ENCODE results near the gene RGS7. TPM values are rescaled to one million over a fixed set of nuclear protein-coding genes. Genes with fewer than 3 reads are reported as not detected.
A peak's percentile ranks its signal among the peaks of the same experiment; 100 is the strongest.

The RGS7 gene
- total and polyA plus RNA-seq, 2 of the 8 experiments (the other 6 are each of a cell fraction or from before 2014, with no cell fraction given), result 1.6 to 3.0 TPM

DNA sequence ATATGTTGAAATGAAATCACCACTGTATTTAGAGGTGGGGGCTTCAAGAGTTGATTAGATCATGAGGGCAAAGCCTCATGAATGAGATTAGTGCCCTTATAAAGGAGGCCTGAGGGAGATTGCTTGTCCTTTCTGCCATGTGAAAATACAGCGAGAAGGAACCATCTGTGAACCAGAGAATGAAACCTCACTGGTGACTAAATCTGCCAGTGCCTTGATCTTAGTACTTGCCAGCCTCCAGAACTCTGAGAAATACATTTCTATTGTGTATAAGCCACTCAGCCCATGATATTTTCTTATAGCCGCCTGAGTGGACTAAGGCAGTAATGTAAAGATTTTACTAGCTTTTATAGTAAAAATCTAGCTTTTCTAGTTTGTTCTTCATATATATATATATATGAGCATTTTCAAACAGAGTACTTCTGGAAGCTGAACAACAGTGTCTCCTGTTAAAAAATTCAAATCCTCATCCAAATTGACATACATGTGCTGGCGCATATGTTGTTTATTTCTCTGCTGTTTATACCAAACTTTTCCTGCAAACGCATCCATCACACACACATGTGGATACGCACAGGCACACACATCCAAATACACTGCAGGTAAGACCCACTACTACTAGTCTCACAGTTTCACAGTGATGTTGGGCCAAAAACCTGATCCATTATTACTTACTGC lies 213.1 kb downstream of the RGS7 start:
- WGBS, 2 experiments (ENCODE audit: extremely low coverage in 1 of 2, insufficient coverage in 1 of 2, insufficient read length in 1 of 2, insufficient replicate concordance in 2 of 2, low coverage in 1 of 2, low lambda C conversion rate in 2 of 2, missing lambda C conversion rate in 1 of 2), result 88% methylated on average over 5 of the region's 5 CpGs; no CpG with 5 or more reads in 1 of the 2 experiments
- no peaks in the 10 kb centered on the region for H4K20me1 ChIP-seq (replicated peaks in 1 of 2; ENCODE audit: control insufficient read depth in 1 of 2, insufficient read depth in 2 of 2, low read length in 2 of 2)
- DNase-seq (ENCODE audit: low read depth in 1 of 2, low spot score in 2 of 2) (no peak), FAIRE-seq (no peak)
- H2BK120ac ChIP-seq (replicated peaks; ENCODE audit: low read depth, low read length), result no peak overlapping the region
- H3K79me1 ChIP-seq (ENCODE audit: low read depth, low read length), result no peaks in the 10 kb centered on the region
- H3K4ac ChIP-seq (replicated peaks; ENCODE audit: insufficient read length, low read depth, low read length), result no peak overlapping the region
- no peak overlapping the region for H3K4me2 ChIP-seq (ENCODE audit: insufficient read depth in 1 of 2, low read depth in 2 of 2, low read length in 2 of 2)
- no peak overlapping the region for H2AFZ ChIP-seq (ENCODE audit: low read length)
- ChIA-PET POLR2A (ENCODE audit: partially characterized antibody) (no interaction called here), CTCF (ENCODE audit: partially characterized antibody) (interaction anchor here (1.0 kb wide), 1 partner anchor 24 kb away, joined by 3 read pairs; no protein-coding TSS in a partner anchor)
- no peaks in the 10 kb centered on the region; a peak in 2 of 8 replicates for H3K36me3 ChIP-seq (ENCODE audit: control insufficient read depth in 2 of 4, insufficient read depth in 4 of 4, low read length in 3 of 4)
- no peak overlapping the region for H2BK15ac ChIP-seq (ENCODE audit: low read length)
- no peak overlapping the region for H4K8ac ChIP-seq (ENCODE audit: extremely low read depth, insufficient read depth, low read length)
- H3K9ac ChIP-seq (replicated peaks in 1 of 4; ENCODE audit: extremely low read depth in 1 of 4, low read depth in 3 of 4, low read length in 3 of 4), result no peak overlapping the region
- no peak overlapping the region for H3K4me3 ChIP-seq (ENCODE audit: extremely low read depth in 1 of 4, insufficient read depth in 2 of 4, low read depth in 3 of 4, low read length in 4 of 4)
- H3K9me3 ChIP-seq (ENCODE audit: insufficient read depth in 2 of 2, low read depth in 1 of 2, low read length in 1 of 2), result peaks cover 8 to 15% of the 10 kb centered on the region in 2 experiments
- no peak overlapping the region for H3K18ac ChIP-seq (ENCODE audit: extremely low read depth, low read length)
- no peak overlapping the region for H4K5ac ChIP-seq (ENCODE audit: insufficient read length, low read depth, low read length)
- H3K27me3 ChIP-seq (replicated peaks in 1 of 4; ENCODE audit: control insufficient read depth in 3 of 4, extremely low read depth in 1 of 4, insufficient read depth in 3 of 4, low read length in 3 of 4), result no peaks in the 10 kb centered on the region
- no peaks in the 10 kb centered on the region for H3K79me2 ChIP-seq (ENCODE audit: control insufficient read depth in 1 of 2, insufficient read depth in 2 of 2, low read length in 2 of 2)
- H3K4me1 ChIP-seq (replicated peaks in 1 of 4; ENCODE audit: control insufficient read depth in 3 of 4, insufficient read depth in 4 of 4, low read length in 3 of 4), result 0 out of 7 replicates have a peak, but pooled peaks cover 0 to 2% (median 0%) of the 10 kb centered on the region in 4 experiments
- no peak overlapping the region for H3K27ac ChIP-seq (ENCODE audit: low read depth, low read length)
- peak overlapping the region; percentile 6; the same call in 1 of the 2 replicates for H2BK20ac ChIP-seq (ENCODE audit: low read length)
- no peak overlapping the region for H4K91ac ChIP-seq (replicated peaks; ENCODE audit: insufficient read length, low read length)
- H2AK5ac ChIP-seq (ENCODE audit: low read depth, low read length), result no peak overlapping the region
- H2BK5ac ChIP-seq (ENCODE audit: low read depth, low read length), result no peak overlapping the region
- no peak overlapping the region for H3K14ac ChIP-seq (ENCODE audit: insufficient read length)
- H2BK12ac ChIP-seq (ENCODE audit: low read depth, low read length), result 0 out of 2 replicates have a peak overlapping the region, but pooled peaks have one; percentile 1
- 0 out of 2 replicates have a peak, but pooled peaks cover 2% of the 10 kb centered on the region for H3K23me2 ChIP-seq (ENCODE audit: low read depth, low read length)
- no peak overlapping the region for H3K23ac ChIP-seq (ENCODE audit: insufficient read length)
- no peak overlapping the region for H3K56ac ChIP-seq (replicated peaks; ENCODE audit: insufficient read length, low read depth, low read length)
- TF ChIP-seq EZH2 (IDR thresholded peaks at IDR 0.05; ENCODE audit: low read depth, low read length, severe bottlenecking), result no peak
- no peak for TF ChIP-seq SIN3A (conservative IDR thresholded peaks at IDR 0.05 in 1 of 2, IDR thresholded peaks at IDR 0.05 in 1 of 2; ENCODE audit: low read depth in 1 of 2, low read length in 2 of 2)
- no peak for TF ChIP-seq EP300 (IDR thresholded peaks at IDR 0.05; ENCODE audit: borderline replicate concordance in 1 of 2, low read depth in 2 of 2, low read length in 2 of 2)
- TF ChIP-seq, protein P1, sequence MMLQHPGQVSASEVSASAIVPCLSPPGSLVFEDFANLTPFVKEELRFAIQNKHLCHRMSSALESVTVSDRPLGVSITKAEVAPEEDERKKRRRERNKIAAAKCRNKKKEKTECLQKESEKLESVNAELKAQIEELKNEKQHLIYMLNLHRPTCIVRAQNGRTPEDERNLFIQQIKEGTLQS (IDR thresholded peaks at IDR 0.05; ENCODE audit: insufficient read depth, low read depth, low read length), result no peak
- TF ChIP-seq TAF7 (optimal IDR thresholded peaks at IDR 0.05; ENCODE audit: borderline replicate concordance, low read depth, low read length), result no peak
- TF ChIP-seq SUZ12 (IDR thresholded peaks at IDR 0.05; ENCODE audit: low read length), result no peak
- no peak for TF ChIP-seq KDM5A (IDR thresholded peaks at IDR 0.05; ENCODE audit: low read length)
- TF ChIP-seq SIRT6 (IDR thresholded peaks at IDR 0.05; ENCODE audit: low read length), result no peak
- no peak for TF ChIP-seq CTBP2 (IDR thresholded peaks at IDR 0.05; ENCODE audit: borderline replicate concordance, insufficient read depth, insufficient read length, low read length)
- TF ChIP-seq RXRA (IDR thresholded peaks at IDR 0.05; ENCODE audit: insufficient read depth, low read depth, low read length), result no peak
- no peak for TF ChIP-seq HDAC6 (IDR thresholded peaks at IDR 0.05; ENCODE audit: low read depth, low read length)
